ENCODE measurements around the gene P3H3.

P3H3 gene

DNA sequence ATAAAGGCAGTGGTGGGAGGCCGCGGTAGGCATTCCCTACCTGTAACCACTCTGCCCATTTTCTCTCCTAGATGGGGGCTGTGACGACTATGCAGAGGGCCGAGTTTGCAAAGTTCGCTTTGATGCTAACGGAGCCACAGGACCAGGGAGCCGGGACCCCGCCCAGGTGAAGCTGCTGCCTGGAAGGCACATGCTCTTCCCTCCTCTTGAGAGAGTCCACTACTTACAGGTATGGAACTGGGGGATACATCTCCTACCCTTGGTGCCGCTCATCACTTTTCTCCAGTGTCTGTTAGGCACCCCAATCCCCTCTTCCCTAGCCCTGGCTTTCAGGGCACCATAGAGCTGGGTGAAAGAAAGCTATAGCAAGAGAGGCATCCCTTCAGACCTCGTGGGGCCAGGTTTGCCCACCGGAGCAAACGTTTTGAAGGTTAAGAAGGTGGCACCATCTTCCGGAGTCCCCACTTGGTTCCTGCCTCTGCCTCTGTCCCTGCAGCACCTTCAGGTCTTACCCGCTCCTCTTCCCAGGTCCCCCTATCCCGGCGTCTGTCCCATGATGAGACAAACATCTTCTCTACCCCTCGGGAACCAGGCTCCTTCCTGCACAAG is 2.0 kb upstream of the P3H3 start:
- no peak for DNase-seq (ENCODE audit: low read depth in 1 of 2, low spot score in 1 of 2)

DNA sequence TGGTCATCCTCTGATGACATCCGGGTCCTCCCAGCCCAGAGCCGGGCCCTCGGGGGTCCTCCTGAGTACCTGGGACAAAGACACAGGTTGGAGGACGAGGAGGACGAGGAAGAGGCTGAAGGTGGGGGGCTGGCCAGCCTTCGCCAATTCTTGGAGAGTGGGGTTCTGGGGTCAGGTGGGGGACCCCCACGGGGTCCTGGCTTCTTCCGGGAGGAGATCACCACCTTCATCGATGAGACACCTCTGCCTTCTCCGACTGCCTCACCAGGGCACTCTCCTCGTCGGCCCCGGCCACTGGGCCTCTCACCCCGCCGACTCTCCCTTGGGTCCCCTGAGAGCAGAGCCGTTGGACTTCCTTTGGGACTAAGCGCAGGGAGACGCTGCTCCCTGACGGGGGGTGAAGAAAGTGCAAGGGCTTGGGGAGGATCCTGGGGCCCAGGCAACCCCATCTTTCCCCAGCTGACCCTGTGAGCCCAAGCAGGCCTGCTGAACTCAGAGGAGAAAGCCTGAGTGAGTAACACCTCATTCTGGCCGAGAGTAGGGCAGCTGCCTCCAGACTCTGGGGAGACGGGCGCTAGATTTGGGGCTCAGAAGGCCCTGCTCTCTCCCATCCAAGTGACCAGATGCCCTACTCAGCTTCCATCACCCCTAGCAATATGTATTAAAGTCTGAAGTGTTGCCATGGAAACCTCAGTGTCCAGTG is 1.3 kb upstream of the P3H3 start:
- DNase-seq (ENCODE audit: low read depth in 1 of 2, low spot score in 1 of 2), result no peak

DNA sequence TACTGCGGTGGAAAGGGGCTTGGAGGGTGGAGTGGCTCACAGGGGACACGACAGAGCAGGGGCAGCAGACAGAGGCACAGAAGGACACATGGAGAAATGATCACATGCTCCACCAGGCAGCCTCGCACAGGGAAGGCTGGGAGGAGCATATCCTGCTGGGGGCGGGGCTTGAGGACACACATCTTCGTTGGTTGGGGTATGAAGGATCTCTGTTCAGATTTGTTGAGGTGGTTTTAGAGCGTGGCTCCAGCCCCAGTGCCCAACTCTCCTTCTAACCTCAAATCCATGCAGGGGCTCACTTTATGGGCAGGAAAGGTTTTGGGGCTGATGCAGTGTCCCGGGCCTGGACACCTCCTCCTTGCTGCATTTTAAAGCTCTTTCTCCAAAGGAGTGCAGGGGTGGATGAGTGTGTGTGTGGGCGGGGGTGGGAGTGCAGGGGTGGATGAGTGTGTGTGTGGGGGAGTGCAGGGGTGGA is 733 bp upstream of the P3H3 start:
- DNase-seq (ENCODE audit: low read depth in 1 of 2, low spot score in 1 of 2), result no peak

DNA sequence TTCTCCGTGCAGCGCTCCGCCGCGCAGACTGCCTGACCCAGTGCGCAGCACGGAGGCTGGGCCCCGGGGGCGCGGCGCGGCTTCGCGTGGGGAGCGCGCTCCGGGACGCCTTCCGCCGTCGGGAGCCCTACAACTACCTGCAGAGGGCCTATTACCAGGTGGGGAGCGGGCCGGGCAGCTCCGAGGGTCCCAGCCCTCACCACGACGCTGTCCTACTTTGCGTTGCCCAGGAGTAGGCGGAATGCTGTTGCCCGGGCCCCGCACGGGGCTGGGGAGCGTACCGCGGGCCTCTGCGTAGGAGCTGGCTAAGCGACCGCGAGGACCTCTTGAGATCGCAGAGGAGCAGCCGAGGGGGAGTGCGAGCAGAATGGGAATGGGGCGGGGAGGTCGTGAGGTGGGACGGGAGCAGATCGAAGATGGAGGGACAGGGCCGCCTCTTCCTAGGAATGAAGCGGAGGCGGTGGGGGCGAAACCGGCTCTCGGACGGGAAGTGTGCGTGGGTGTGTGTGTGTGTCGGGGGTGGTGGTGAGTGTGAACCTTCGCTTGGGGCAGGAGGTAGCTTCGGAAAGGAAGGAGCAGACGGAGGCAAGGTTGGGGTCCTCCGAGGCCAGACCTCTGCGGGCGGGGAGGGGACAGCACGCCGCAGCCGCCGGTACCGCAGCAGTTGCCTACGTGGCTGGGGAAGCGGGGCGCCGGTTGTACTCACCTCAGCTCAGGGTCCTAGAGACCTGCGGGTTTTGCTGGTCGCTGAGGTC is 751 bp downstream of the P3H3 start:
- no peak for DNase-seq (ENCODE audit: low read depth in 1 of 2, low spot score in 1 of 2)

DNA sequence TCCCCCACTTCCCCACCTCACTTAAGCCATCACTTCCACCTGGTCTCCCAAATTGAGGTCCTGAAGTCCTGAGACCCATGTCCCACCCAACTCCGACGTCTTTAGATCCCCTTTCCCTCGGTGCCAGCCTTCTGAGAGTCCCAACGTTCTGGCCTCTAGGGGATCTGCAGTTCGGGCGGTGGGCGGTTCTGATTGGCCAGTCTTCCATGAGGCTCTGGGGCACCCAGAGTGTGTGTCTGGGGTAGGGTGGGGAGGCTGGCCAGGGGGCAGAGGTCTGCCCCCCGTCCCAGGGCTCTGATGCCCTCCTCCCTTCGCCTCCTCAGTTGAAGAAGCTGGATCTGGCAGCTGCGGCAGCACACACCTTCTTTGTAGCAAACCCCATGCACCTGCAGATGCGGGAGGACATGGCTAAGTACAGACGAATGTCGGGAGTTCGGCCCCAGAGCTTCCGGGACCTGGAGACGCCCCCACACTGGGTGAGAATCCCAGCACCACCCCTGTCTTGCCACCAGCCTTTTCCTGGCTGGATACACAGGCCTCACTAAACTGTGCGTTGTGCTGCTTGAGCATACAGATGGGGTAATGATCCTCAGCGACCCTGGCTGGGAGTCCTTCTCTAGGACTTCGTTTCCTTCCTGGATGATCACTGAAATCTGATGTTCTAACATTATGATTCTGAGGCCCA is 1.5 kb downstream of the P3H3 start:
- DNase-seq (ENCODE audit: low read depth in 1 of 2, low spot score in 1 of 2), result no peak

DNA sequence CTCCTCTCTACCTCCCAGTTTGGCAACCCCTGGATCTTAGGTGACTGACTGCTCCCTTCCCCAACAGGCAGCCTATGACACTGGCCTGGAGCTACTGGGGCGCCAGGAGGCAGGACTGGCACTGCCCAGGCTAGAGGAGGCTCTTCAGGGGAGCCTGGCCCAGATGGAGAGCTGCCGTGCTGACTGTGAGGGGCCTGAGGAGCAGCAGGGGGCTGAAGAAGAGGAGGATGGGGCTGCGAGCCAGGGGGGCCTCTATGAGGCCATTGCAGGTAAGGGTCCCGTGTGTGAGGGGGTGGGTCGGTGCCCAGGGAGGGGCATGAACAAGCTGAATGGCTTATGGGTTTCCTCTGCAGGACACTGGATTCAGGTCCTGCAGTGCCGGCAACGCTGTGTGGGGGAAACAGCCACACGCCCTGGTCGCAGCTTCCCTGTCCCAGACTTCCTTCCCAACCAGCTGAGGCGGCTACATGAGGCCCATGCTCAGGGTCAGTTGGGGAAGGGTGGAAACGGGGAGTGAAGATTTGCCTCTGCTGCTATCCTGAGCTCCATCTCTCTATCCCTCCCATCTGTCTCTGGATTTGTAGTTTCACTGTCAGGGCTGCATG is 2.2 kb downstream of the P3H3 start:
- DNase-seq (ENCODE audit: low read depth in 1 of 2, low spot score in 1 of 2), result no peak

DNA sequence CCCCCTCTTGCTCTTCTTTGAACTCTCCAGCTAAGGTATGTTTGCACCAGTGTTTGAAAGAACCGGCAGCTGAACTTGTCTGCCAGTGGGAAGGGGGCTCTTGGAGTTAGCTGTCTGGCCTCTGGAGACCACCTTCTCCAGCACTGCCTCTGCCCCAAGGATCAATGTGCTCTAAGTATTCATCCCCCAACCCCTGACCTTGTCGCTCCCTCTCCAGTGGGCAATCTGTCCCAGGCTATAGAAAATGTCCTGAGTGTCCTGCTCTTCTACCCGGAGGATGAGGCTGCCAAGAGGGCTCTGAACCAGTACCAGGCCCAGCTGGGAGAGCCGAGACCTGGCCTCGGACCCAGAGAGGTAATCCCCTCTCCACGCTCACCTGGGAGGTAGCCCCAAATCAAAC is 2.8 kb downstream of the P3H3 start:
- no peak for DNase-seq (ENCODE audit: low read depth in 1 of 2, low spot score in 1 of 2)

DNA sequence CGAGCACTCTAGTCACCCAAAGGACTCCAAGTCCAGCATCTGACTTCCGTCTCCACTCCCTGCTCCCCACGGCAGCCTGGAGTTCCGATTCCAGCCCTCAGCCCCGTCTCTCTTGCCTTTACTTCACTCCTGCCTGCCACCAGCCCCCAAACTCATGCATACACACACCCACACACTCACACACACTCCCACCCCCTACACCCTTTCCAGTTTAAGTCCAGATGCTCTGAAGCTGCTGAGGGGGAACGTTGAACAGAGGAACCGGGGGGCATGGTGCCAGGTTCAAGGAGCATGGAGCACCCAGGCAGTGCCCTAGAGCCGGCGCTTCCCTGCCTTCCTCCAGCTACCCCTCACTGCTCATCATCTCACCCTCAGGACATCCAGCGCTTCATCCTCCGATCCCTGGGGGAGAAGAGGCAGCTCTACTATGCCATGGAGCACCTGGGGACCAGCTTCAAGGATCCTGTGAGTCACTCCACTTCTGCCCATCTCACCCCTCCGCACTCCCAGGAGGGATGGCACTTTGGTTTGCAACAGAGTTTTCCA is 3.3 kb downstream of the P3H3 start:
- no peak for DNase-seq (ENCODE audit: low read depth in 1 of 2, low spot score in 1 of 2)

DNA sequence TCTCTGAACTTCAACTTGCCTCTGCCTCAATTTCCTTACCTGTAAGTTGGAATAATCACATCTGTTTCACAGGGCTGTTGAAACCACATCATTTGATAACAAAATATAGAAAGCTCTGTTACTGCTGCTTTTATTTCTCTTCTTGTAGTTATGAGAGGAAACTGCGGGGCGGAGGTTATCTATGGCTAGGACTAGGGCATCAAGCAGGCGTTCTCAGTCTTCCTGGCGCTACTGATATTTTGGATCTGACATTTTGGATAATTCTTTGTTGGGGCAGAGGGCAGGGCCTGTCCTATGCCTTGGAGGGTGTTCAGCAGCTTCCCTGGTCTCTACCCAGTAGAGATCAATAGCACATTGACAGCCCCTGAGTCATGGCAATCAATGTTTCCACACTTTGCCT is 3.9 kb downstream of the P3H3 start:
- DNase-seq (ENCODE audit: low read depth in 1 of 2, low spot score in 1 of 2), result no peak

DNA sequence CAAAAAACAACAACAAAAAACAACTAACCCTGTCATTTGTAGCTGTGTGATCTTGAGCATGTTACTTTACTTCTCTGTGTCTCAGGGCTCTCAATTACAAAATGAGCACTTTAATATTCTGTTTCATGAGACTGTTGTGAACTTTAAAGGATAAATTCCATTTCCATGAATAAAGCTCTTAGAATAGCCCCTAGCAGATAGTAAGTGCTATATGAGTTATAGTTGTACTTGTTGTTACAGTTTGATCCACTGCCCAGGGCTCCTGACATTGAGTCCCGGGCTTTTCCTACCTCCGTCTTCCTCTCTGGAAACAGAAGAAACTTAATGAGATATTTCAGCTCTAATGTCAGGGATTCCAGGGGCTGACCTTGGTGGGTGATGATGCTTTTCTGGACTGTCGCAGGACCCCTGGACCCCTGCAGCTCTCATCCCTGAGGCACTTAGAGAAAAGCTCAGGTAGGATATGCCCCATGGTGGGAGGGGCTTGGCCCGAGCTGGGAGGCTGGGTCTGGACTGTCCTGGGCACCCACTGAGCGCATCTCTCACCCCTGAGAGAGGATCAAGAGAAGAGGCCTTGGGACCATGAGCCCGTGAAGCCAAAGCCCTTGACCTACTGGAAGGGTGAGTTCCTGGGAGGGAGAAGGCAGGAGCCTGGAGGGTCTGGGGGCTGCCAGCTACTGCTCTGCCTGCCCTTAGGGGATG is 5.1 kb downstream of the P3H3 start:
- DNase-seq (ENCODE audit: low read depth in 1 of 2, low spot score in 1 of 2), result no peak

DNA sequence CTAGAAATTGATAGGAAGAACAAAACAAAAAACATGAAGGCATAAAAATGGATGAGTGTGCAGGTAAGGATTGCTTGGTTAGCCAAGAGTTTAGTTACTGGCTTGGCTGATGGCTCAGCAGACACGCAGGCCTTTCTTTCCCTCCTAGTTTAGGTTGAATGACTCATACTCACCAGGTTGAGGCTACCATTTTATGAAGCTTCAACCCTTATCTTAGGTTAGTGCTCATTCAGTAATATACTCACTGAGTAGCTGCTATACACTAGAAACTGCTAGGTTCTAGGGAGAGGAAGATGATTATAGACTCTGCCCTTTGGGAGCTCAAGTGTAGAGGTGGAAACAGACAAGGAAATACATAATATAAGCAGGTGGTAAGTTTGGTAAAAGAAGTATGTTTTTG is 6.0 kb downstream of the P3H3 start:
- no peak for DNase-seq (ENCODE audit: low read depth in 1 of 2, low spot score in 1 of 2)

DNA sequence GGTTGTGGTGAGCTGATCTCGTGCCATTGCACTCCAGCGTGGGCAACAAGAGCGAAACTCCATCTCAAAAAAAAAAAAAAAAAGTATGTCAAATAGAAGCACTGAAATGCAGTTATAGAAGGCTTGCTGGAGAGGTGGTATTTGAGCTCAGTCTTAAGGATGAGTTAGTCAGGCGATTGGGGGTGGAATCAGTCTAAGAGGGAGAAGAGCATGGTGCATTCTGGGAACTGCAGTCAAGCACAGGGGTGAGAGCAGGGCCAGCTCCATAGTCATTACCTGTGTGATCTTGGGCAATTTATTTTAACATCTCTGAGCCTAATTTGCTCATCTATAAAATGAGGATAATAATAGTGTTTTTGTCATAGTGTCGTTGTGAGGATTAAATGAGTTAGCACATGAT is 6.7 kb downstream of the P3H3 start:
- no peak for DNase-seq (ENCODE audit: low read depth in 1 of 2, low spot score in 1 of 2)

DNA sequence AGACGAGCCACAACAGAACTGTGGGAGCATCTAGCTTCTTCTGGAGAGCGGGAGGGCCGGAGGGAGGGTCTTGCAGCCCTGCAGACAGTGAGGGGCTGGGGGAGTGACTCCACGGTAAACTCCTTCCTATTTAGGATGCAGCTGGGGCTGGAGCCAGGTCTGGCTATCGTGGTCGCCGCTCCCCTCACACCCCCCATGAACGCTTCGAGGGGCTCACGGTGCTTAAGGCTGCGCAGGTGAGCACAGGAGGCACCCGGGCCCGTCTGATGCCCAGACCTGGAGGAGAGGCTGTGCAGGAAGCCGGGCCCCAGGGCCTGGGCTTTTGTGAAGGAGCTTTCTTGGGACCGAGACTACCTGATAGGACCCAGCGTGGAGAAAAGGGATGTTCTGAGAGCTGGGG is 8.6 kb downstream of the P3H3 start:
- DNase-seq (ENCODE audit: low read depth in 1 of 2, low spot score in 1 of 2), result no peak

DNA sequence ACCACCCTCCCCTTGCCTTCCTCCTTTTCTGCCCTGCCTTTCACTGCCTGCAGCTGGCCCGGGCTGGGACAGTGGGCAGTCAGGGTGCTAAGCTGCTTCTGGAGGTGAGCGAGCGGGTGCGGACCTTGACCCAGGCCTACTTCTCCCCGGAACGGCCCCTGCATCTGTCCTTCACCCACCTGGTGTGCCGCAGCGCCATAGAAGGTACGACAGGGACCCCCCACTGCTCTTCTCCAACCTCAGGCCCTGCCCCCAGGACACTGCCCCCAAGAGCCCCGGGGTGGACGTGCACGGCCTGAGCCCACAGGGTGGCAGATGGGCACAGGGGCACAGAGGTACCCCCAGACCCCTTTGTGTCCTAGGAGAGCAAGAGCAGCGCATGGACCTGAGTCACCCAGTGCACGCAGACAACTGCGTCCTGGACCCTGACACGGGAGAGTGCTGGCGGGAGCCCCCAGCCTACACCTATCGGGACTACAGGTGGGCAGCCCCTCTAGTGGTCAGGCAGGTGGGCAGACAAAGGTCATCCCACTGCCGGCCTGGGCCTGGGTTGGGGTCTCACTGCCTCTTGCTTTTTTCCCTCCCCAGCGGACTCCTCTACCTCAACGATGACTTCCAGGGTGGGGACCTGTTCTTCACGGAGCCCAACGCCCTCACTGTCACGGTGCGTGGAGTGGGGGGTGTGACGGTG is 9.3 kb downstream of the P3H3 start:
- no peak for DNase-seq (ENCODE audit: low read depth in 1 of 2, low spot score in 1 of 2)

DNA sequence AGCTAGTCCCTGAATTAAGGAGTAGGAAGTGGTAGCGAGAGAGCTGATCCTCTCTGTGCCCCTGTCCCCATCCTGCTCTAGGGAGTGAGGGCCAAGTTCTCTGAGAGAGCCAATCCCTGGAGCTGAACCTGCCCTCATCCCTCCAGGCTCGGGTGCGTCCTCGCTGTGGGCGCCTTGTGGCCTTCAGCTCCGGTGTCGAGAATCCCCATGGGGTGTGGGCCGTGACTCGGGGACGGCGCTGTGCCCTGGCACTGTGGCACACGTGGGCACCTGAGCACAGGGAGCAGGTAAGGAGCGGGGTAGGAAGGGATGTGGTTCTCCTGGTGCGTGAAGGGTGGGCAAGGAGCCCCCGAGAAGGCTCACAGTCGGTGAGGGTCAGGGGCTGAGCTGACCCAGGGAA is 10.6 kb downstream of the P3H3 start:
- no peak for DNase-seq (ENCODE audit: low read depth in 1 of 2, low spot score in 1 of 2)

DNA sequence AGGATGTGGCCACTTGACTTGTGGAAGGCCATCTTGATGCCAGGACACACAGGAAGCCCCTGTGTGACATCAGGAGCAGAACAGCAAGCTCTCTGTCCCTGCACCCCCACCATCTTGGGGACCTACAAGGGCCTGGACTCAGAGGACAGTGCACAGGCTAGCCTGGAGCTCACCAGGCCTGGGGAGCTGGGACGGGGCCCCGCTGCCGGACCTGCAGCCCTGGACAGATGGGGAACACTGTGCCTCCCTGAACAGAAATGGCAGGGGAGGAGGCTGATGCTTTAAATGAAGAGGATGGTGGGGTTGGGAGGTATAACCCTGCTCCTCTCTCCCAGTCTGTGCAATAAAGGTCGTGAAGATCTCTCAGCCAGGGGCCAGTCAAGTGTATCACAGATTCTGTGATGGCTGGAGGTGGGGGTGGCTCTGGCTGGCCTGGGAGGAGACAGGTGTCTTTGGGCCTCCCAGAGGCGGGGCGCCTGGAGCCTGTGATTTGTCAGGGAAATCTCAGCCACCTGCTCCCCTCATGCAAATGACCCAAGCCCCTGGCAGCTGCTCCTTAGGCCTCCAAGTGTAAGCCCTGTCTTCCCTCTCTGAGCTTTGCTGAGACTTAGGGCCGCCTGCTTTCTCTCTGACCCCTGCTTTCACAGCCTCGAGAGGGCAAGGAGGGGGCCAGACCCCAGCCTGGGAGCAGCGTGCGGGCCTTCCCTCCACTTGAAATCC is 11.4 kb downstream of the P3H3 start:
- no peak for DNase-seq (ENCODE audit: low read depth in 1 of 2, low spot score in 1 of 2)

DNA sequence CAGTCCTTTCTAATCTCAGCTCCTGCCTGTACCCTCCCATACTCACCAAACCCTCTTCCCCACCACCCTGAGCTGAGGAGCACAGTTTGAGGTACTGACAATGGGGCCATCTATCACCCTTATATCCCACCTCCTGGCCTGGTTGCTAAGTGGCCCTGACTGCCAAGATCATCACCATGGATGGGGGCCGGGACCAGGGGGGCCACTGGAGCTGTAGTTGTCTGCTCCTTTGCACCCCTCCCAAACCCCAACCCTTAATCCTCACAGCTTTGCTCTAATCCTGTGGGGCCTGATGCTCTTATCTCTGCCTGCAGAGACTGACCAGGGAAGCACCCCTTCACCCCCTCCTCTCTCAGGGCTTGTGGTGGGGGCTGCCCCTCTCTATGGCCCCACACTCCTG is 12.1 kb downstream of the P3H3 start:
- DNase-seq (ENCODE audit: low read depth in 1 of 2, low spot score in 1 of 2), result no peak

DNA sequence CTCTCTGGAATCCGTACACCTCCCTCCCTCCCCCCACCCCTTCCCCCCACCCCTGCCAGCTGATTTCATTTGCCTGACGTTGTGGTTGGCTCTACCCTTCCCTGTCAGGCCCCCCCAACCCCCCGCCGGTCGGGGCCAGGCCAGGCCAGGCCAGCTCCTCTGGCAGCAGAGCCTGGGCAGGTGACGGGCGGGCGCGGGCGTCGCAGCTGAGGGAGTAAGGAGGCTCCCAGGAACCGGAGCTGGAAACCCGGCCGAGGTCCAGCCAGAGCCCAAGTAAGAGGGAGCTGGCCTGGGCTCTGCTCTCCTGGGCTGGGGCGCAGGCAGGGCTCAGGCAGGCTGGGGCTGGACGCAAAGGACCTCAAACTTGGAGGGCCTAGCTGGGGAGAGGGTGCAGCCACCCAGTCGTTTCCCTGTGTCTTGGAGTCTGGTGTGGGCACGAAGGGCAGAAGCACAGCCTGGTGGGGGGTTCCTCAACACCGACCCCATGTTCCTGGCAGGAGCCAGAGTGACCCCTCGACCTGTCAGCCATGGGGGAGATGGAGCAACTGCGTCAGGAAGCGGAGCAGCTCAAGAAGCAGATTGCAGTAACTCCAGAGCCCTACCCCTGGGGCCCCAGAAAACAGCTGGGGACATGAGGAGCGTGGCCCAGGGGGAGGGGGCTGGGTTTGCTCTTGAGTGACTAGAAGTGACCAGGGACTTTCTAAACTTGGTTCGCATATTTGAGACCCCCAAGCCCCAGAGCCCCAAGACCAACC is 12.7 kb downstream of the P3H3 start, which contains the start of gene GNB3:
GNB3 (plus strand) TSS at position 165 of the 755 bp plus-strand sequence; CDS start at position 528, 363 bp downstream.
- DNase-seq (ENCODE audit: low read depth in 1 of 2, low spot score in 1 of 2), result no peak
